WTC11 (cell line): ENCODE data around the gene DTNA. TPM values are rescaled to one million over a fixed set of nuclear protein-coding genes. Genes with fewer than 3 reads are reported as not detected.

ENCODE experiments used
- ATAC-seq: fragments of 200-7000 bp; cut with Tn5 transposase; 2 replicates; pipeline ENCODE4 v1.10.0; 2021; ENCODE audit warnings: mild to moderate bottlenecking, moderate library complexity
- CTCF ChIA-PET: fragments of 300-600 bp; sonication (Branson Sonifier 250); formaldehyde crosslinking; loops from one replicate; lab custom pipeline; 2021; ENCODE audit warnings: antibody characterized with exemption; lab: Charles Lee
- POLR2A ChIA-PET: fragments of 350-600 bp; sonication (Branson Sonifier 250); formaldehyde crosslinking; loops from one replicate; lab custom pipeline; 2021; ENCODE audit warnings: antibody characterized with exemption; lab: Charles Lee
- DNase-seq: peaks from one replicate; pipeline ENCODE4 v3.0.0; 2021; ENCODE audit warnings: low spot score
- H3K27ac Mint-ChIP-seq: 2 replicates; pipeline ENCODE4 v1.8.0; 2021; ENCODE audit warnings: mixed read lengths
- H3K27me3 Mint-ChIP-seq: 2 replicates; pipeline ENCODE4 v1.8.0; 2021; ENCODE audit warnings: low read depth, mild to moderate bottlenecking, moderate library complexity, mixed read lengths
- H3K36me3 Mint-ChIP-seq: 2 replicates; pipeline ENCODE4 v1.8.0; 2021; ENCODE audit warnings: mixed read lengths
- H3K4me1 Mint-ChIP-seq: 2 replicates; pipeline ENCODE4 v1.8.0; 2022; ENCODE audit warnings: mixed read lengths
- H3K4me3 Mint-ChIP-seq: 2 replicates; pipeline ENCODE4 v1.8.0; 2021; ENCODE audit warnings: mild to moderate bottlenecking, moderate library complexity, mixed read lengths
- H3K9me3 Mint-ChIP-seq: 2 replicates; pipeline ENCODE4 v1.8.0; 2021; ENCODE audit warnings: mixed read lengths
- AR ChIP-seq: fragments of 250-450 bp; sonication (Bioruptor Pico); IDR thresholded peaks from 2 replicates; pipeline ENCODE4 v1.9.0; 2021; ENCODE audit warnings: mild to moderate bottlenecking
- CTCF ChIP-seq: fragments of 200-600 bp; IDR thresholded peaks from 2 replicates; pipeline ENCODE4 v1.8.0; 2022; ENCODE audit warnings: antibody characterized with exemption
- FOXK1 ChIP-seq: sonication (generic); formaldehyde crosslinking; IDR thresholded peaks from 2 replicates; pipeline ENCODE4 v1.8.0; 2022; ENCODE audit warnings: mild to moderate bottlenecking, moderate library complexity, missing genetic modification reagents
- FOXP1 ChIP-seq: sonication (generic); formaldehyde crosslinking; IDR thresholded peaks from 2 replicates; pipeline ENCODE4 v1.8.0; 2022; ENCODE audit warnings: missing genetic modification reagents, mild to moderate bottlenecking, moderate library complexity, borderline replicate concordance
- FOXP4 ChIP-seq: sonication (generic); formaldehyde crosslinking; IDR thresholded peaks from 2 replicates; pipeline ENCODE4 v1.8.0; 2022; ENCODE audit warnings: mild to moderate bottlenecking, missing genetic modification reagents
- KAT7 ChIP-seq: sonication (generic); formaldehyde crosslinking; IDR thresholded peaks from 2 replicates; pipeline ENCODE4 v1.8.1; 2023; ENCODE audit warnings: missing genetic modification reagents, mild to moderate bottlenecking, borderline replicate concordance
- NFE2L1 ChIP-seq: sonication (generic); formaldehyde crosslinking; IDR thresholded peaks from 2 replicates; pipeline ENCODE4 v1.8.1; 2023; ENCODE audit warnings: missing genetic modification reagents
- TP53 ChIP-seq: sonication (generic); formaldehyde crosslinking; IDR thresholded peaks from 2 replicates; pipeline ENCODE4 v1.8.1; 2023; ENCODE audit warnings: mild to moderate bottlenecking, missing genetic modification reagents
- ZNF281 ChIP-seq: sonication (generic); formaldehyde crosslinking; IDR thresholded peaks from 2 replicates; pipeline ENCODE4 v1.8.0; 2023; ENCODE audit warnings: mild to moderate bottlenecking, missing genetic modification reagents
- ZNF317 ChIP-seq: sonication (generic); formaldehyde crosslinking; IDR thresholded peaks from 2 replicates; pipeline ENCODE4 v1.8.1; 2023; ENCODE audit warnings: low read depth, mild to moderate bottlenecking, moderate library complexity, missing genetic modification reagents, borderline replicate concordance
- ZNF423 ChIP-seq: fragments of 250-450 bp; sonication (Bioruptor Pico); IDR thresholded peaks from 2 replicates; pipeline ENCODE4 v2.1.2; 2022; ENCODE audit warnings: mild to moderate bottlenecking, moderate library complexity
- total RNA-seq: library from RNA; stranded (reverse); gene quantifications from 3 replicates; pipeline ENCODE4 v1.2.3, GENCODE V29; 2021
- TF ChIP-seq, protein P1 (sequence below): sonication (generic); formaldehyde crosslinking; IDR thresholded peaks from 2 replicates; pipeline ENCODE4 v1.8.0; 2023; ENCODE audit warnings: missing genetic modification reagents, mild to moderate bottlenecking, borderline replicate concordance

DTNA gene
- total RNA-seq, 1 experiment from 2014 or later: 16.1 TPM

GRCh38 chr18:34809451-34810072 is 99.5 kb downstream of the DTNA start:
- no peak overlapping the region for H3K27ac Mint-ChIP-seq
- peak; percentile 71 for ATAC-seq
- no peaks in the 10 kb centered on the region for H3K27me3 Mint-ChIP-seq
- no peak overlapping the region for H3K4me3 Mint-ChIP-seq
- H3K9me3 Mint-ChIP-seq: no peaks in the 10 kb centered on the region
- H3K36me3 Mint-ChIP-seq: no peaks in the 10 kb centered on the region
- ChIA-PET POLR2A (interaction anchor here (0.6 kb wide), 1 partner anchor 8 kb away, joined by 11 read pairs; no protein-coding TSS in a partner anchor), CTCF (interaction anchor here (0.6 to 1.8 kb wide), 32 partner anchors 10 to 926 kb away, joined by 3 to 19 read pairs (median 4); partner anchors contain the start of gene NOL4)
- TF ChIP-seq ZNF281 (CRISPR knock-in tag): no peak
- TF ChIP-seq CTCF: peak; percentile 65
- H3K4me1 Mint-ChIP-seq: peaks cover 6% of the 10 kb centered on the region
- peak; percentile 75 for DNase-seq

DNA sequence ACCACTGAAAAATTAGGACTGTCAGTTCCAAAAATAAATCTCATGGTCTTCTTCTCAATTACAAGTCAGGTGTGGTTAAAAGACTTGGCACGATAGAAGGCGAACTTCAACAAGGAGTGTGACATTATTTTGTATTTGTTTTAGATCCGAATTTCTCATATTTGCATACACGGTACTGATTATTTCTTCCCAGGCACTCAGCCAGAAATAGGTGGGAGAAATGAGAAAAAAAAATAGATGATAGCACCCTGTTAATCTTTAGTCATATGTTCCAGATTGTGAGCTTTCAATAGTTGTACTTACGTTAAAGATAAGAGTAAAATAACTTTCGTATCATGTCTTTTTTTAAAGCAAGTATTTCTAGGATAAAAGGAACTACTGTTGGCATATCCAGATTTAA is 106.1 kb downstream of the DTNA start:
- H3K27me3 Mint-ChIP-seq: no peaks in the 10 kb centered on the region
- no peak overlapping the region for H3K27ac Mint-ChIP-seq
- H3K36me3 Mint-ChIP-seq: no peaks in the 10 kb centered on the region
- no peak for TF ChIP-seq FOXP1 (CRISPR knock-in tag)
- TF ChIP-seq TP53: no peak
- no peak for TF ChIP-seq ZNF423 (CRISPR knock-in tag)
- no peak for TF ChIP-seq FOXP4 (CRISPR knock-in tag)
- TF ChIP-seq FOXK1 (CRISPR knock-in tag): no peak
- TF ChIP-seq AR (CRISPR knock-in tag): no peak
- TF ChIP-seq, all 79 proteins: peak for 0
- no peak for DNase-seq
- no peak for ATAC-seq
- CTCF ChIA-PET: interaction anchor here (1.1 kb wide), 1 partner anchor 52 kb away, joined by 3 read pairs; no protein-coding TSS in a partner anchor
- POLR2A ChIA-PET: interaction anchor here (0.6 kb wide), 1 partner anchor 9 kb away, joined by 4 read pairs; no protein-coding TSS in a partner anchor
- Mint-ChIP-seq H3K4me3 (no peak overlapping the region), H3K9me3 (no peaks in the 10 kb centered on the region), H3K4me1 (peaks cover 12% of the 10 kb centered on the region)

DNA sequence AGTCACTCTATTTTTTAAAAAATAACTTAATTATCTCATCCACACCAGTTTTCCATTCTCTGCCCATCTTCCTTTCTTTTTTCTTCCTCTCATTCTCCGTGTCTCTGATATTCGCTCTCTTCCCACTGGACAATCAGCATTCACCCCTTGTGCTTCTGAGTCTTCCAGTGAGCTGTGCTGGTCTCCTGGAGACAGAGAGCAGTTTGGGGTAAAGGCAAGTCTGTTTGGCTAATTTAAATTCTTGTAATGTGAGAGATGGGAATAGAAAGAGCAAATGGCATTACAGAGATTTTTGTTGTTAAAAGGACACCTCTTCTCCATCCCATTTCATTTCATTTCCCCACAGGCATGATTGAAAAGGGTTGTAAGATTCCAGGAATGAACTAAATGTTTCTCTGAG is 107.5 kb downstream of the DTNA start:
- ChIA-PET CTCF (no interaction called here), POLR2A (no interaction called here)
- DNase-seq (no peak), ATAC-seq (no peak)
- TF ChIP-seq KAT7 (CRISPR knock-in tag): no peak
- TF ChIP-seq NFE2L1 (CRISPR knock-in tag): no peak
- TF ChIP-seq, protein P1, sequence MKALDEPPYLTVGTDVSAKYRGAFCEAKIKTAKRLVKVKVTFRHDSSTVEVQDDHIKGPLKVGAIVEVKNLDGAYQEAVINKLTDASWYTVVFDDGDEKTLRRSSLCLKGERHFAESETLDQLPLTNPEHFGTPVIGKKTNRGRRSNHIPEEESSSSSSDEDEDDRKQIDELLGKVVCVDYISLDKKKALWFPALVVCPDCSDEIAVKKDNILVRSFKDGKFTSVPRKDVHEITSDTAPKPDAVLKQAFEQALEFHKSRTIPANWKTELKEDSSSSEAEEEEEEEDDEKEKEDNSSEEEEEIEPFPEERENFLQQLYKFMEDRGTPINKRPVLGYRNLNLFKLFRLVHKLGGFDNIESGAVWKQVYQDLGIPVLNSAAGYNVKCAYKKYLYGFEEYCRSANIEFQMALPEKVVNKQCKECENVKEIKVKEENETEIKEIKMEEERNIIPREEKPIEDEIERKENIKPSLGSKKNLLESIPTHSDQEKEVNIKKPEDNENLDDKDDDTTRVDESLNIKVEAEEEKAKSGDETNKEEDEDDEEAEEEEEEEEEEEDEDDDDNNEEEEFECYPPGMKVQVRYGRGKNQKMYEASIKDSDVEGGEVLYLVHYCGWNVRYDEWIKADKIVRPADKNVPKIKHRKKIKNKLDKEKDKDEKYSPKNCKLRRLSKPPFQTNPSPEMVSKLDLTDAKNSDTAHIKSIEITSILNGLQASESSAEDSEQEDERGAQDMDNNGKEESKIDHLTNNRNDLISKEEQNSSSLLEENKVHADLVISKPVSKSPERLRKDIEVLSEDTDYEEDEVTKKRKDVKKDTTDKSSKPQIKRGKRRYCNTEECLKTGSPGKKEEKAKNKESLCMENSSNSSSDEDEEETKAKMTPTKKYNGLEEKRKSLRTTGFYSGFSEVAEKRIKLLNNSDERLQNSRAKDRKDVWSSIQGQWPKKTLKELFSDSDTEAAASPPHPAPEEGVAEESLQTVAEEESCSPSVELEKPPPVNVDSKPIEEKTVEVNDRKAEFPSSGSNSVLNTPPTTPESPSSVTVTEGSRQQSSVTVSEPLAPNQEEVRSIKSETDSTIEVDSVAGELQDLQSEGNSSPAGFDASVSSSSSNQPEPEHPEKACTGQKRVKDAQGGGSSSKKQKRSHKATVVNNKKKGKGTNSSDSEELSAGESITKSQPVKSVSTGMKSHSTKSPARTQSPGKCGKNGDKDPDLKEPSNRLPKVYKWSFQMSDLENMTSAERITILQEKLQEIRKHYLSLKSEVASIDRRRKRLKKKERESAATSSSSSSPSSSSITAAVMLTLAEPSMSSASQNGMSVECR: no peak
- no peak for TF ChIP-seq ZNF317 (CRISPR knock-in tag)
- Mint-ChIP-seq H3K4me3 (no peak overlapping the region), H3K4me1 (peaks cover 12% of the 10 kb centered on the region), H3K27me3 (no peaks in the 10 kb centered on the region), H3K27ac (no peak overlapping the region), H3K36me3 (no peaks in the 10 kb centered on the region), H3K9me3 (no peaks in the 10 kb centered on the region)
